Fibroblast of gingiva (primary cell): ENCODE data around the gene TMEM239.
A peak's percentile ranks its signal among the peaks of the same experiment; 100 is the strongest.
"Not testable (repeated sequence)": the region's sequence is repeated elsewhere in the genome, so short reads cannot be mapped to it uniquely, and the experiment has no call there.

Experiments
- DNase-seq: peaks from one replicate; pipeline ENCODE4 v3.0.0-alpha.2; 2011; ENCODE audit warnings: low read depth

Gene TMEM239

GRCh38 chr20:2820896-2821869, 5.0 kb downstream of the TMEM239 start:
- no peak for DNase-seq

GRCh38 chr20:2822073-2822472, 5.9 kb downstream of the TMEM239 start:
- DNase-seq = no peak

- no peak for DNase-seq
Observed at GRCh38 chr20:2825761-2826160, 9.6 kb downstream of the TMEM239 start.

- no peak for DNase-seq
Observed at GRCh38 chr20:2826655-2827054, 10.5 kb downstream of the TMEM239 start.

- DNase-seq = no peak
Observed at GRCh38 chr20:2829376-2829775, 13.2 kb downstream of the TMEM239 start.

- not testable (repeated sequence) for DNase-seq
Observed at GRCh38 chr20:2831206-2831605, 15.0 kb downstream of the TMEM239 start.

GRCh38 chr20:2833761-2834160, 17.6 kb downstream of the TMEM239 start:
- no peak for DNase-seq

GRCh38 chr20:2834401-2835110, 18.4 kb downstream of the TMEM239 start:
- no peak for DNase-seq

GRCh38 chr20:2835331-2835796, 19.2 kb downstream of the TMEM239 start:
- no peak for DNase-seq

GRCh38 chr20:2836035-2836434, 19.9 kb downstream of the TMEM239 start:
- no peak for DNase-seq

GRCh38 chr20:2837221-2837960, 21.2 kb downstream of the TMEM239 start:
- DNase-seq = no peak

GRCh38 chr20:2838170-2838797, 22.1 kb downstream of the TMEM239 start:
- DNase-seq = no peak

GRCh38 chr20:2838847-2839671, 22.9 kb downstream of the TMEM239 start:
- no peak for DNase-seq

GRCh38 chr20:2839732-2840137, 23.6 kb downstream of the TMEM239 start:
- DNase-seq = no peak

- DNase-seq = peak; percentile 85
Observed at GRCh38 chr20:2840138-2840966, 24.2 kb downstream of the TMEM239 start, which contains the start of the genes PCED1A and VPS16. TSS of gene PCED1A (minus strand) at chr20:2840655. CDS start at chr20:2839912, 743 bp downstream. TSS of gene VPS16 (plus strand) at chr20:2840745. CDS start at chr20:2840775, 30 bp downstream.

- peak; percentile 75 for DNase-seq
Observed at GRCh38 chr20:2840967-2841531, 24.9 kb downstream of the TMEM239 start.

GRCh38 chr20:2845607-2846006, 29.4 kb downstream of the TMEM239 start:
- no peak for DNase-seq

- DNase-seq = no peak
Observed at GRCh38 chr20:2846698-2847097, 30.5 kb downstream of the TMEM239 start.

- DNase-seq = no peak
Observed at GRCh38 chr20:2847802-2848201, 31.6 kb downstream of the TMEM239 start.
